Sciatic nerve (tissue), 2 donors: Measurements from ENCODE around the gene PARD6G. TPM values are rescaled to one million over a fixed set of nuclear protein-coding genes. Genes with fewer than 3 reads are reported as not detected.
"Not testable (repeated sequence)": the region's sequence is repeated elsewhere in the genome, so short reads cannot be mapped to it uniquely, and the experiment has no call there.

Experiments used
- ATAC-seq: fragments of 200-7000 bp; cut with Tn5 transposase; one replicate; pipeline ENCODE4 v1.9.1; 2020; ENCODE audit warnings: mild to moderate bottlenecking, moderate library complexity
- DNase-seq: peaks from one replicate; pipeline ENCODE4 v3.0.0-alpha.2; 2020; ENCODE audit warnings: low spot score
- intact Hi-C: fragments of 100-400 bp; cut with DNase I; formaldehyde crosslinking; loops from one replicate; pipeline ENCODE4 v1.14.2; 2022
- total RNA-seq: library from RNA; stranded (reverse); fragmentation: NEBNext Ultra II Directional; extraction: Animal tissue kit (Norgen Biotek cat#: 25700); gene quantifications from one replicate; pipeline ENCODE4 v1.2.1, GENCODE V29; 2021
- donor health status: DM: no; HTN: no; CAD: no.
- donor health status: DM: no; HTN: no; CAD: no.

The PARD6G gene
- total RNA-seq, 1 donor from 2014 or later, result 11.2 TPM

DNA sequence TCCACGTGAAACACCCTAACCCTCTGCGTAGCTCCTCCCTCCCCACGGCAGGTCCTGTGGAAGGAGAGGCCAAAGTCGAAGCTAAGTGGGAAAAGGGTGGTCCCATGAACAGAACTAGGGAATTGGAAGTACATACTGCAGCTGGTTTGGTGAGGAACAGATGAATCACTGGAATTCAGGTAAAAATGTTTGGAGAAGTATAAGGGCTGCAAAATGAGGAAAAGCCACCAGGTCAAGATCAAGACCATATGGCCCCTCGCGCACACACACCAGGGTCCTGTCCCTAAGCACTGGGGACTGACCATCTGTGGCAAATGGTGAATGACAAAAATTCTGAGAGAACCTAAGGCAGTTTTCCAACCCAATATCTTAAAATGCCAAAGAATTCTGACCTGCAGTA lies 3.1 kb downstream of the PARD6G start:
- ATAC-seq (no peak), DNase-seq (no peak)
- intact Hi-C loops, result no loop called here

DNA sequence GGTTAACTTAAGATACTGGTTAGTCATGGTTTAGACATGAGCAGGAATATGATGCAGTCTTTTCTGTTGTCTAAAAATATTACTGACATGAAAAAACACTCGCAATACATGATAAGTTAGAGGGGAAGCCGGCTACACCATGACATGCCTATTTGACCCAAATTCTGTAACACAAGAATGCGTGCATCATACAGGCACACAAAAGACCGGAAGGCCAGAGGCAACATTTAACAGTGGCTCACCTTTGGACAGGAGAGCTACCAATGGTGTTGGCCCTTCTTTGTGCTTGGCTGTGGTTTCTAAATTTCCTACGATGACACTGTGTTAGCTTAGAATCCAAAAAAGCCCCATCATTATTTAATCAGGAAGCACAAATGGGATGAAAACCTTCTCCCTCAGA lies 4.1 kb downstream of the PARD6G start:
- ATAC-seq (no peak), DNase-seq (no peak)
- intact Hi-C loops, result no loop called here

DNA sequence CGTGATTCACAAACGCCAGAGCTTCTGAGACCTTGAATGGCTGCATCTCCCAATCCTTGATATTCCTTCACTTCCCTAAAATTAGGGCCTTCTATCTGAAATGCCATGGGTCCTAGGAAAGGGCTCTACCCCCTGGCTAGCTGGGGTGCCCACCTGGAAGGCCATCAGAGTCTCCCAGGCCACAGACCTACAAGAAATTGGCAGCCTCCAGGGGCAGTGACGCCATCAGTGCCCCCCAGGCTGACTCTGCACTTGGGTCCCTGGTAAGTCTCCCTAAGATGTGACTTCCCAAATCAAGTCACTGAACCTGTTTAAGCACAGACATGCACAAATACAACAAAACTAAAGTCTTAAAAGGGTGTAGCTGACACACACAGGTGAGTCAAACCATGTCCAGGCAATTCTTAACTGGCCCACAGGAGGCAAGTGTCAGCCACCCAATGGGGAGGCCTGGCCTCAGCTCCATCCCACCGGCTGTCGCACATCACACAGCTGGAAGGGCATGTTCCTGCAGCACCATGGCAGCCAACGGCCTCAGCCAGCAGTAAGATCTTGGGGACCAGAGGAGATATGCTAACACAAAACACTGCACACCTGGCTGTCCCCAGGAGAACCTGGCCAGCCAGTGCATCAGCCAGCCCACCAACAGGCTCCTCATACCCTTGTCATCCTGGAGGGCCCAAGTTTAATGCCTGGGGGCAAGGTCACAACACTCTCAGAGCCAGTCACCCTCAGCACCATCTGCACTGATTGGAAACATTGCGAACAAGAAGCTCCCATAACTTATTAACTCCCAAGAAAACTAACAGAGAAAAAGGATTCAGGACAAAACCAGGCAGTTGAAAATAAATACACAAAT lies 5.2 kb downstream of the PARD6G start:
- DNase-seq (no peak), ATAC-seq (no peak)
- intact Hi-C loops, result no loop called here

DNA sequence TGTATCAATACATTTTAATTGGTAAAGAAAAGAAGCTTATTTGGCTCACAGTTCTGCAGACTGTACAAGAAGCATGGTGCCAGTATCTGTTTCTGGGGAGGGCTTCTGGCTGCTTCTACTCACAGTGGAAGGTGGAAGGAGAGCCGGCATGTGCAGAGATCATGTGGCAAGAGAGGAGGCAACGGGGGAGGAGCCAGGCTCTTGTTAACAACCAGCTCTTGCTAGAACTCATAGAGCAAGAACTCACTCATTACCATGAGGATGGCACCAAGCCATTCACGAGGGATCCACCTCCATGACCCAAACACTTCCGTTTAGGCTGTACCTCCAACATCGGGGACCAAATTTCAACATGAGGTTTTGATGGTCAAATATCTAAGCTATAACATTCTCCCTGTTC lies 7.5 kb downstream of the PARD6G start:
- intact Hi-C loops, result no loop called here
- no peak for ATAC-seq

DNA sequence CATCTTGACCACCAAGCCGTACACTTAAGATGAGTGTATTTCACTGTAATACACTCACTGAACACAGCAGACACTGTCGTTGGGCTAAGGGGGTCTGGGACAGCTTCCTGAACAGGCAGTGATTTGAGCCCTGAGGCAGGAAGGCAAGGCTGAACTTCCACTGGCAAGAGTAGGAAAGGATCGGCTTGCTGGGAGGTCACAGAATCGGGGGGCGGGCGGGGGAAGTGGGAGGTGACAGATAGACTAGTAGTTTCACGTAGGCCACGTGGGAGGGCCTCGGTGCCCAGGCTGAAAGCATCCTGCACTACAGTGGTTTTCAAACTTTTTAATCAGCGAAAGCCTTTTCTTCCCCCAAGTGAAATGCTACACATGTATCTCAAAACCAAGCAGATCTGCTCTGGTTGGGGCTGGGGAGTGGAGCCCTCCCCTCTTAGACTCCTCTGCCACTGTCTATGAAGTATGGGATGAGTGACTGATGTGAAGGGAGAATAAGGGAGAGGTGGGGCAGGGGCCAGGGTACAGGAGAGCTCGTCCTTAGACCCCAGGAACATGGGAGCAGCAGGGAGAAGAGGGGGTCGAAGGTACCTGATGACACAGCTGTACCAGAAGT lies 8.6 kb downstream of the PARD6G start:
- no peak for DNase-seq
- no peak for ATAC-seq
- intact Hi-C loops, result no loop called here

More for the DNA sequence above, 7.5 kb downstream of the PARD6G start:
- DNase-seq, result no peak

DNA sequence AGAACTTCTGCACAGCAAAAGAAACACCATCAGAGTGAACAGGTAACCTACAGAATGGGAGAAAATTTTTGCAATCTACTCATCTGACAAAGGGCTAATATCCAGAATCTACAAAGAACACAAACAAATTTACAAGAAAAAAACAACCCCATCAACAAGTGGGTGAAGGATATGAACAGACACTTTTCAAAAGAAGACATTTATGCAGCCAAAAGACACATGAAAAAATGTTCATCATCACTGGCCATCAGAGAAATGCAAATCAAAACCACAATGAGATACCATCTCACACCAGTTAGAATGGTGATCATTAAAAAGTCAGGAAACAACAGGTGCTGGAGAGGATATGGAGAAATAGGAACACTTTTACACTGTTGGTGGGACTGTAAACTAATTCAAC lies 9.8 kb downstream of the PARD6G start:
- ATAC-seq, result not testable (repeated sequence)

DNA sequence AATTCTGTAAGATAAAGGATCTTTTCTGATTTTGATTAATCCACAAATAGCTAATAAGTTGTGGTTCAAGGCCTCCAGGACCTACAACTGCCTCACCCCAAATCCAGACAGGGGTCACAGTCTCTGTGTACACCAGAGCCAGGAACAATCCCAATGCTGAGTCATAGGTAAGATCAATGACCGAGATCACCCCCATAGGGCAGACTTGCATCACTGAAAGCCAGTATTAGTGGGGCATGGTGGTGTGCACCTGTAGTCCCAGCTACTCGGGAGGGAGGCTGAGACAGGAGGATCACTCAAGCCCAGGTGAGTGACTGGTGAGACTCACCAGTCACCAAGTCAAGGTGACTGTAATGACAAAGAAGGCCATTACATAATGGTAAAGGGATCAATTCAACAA lies 12.9 kb downstream of the PARD6G start:
- ATAC-seq (no peak), DNase-seq (no peak)
- intact Hi-C loops, result no loop called here

More for the DNA sequence above, 9.8 kb downstream of the PARD6G start:
- intact Hi-C loops, DNase-seq: not testable (repeated sequence)

DNA sequence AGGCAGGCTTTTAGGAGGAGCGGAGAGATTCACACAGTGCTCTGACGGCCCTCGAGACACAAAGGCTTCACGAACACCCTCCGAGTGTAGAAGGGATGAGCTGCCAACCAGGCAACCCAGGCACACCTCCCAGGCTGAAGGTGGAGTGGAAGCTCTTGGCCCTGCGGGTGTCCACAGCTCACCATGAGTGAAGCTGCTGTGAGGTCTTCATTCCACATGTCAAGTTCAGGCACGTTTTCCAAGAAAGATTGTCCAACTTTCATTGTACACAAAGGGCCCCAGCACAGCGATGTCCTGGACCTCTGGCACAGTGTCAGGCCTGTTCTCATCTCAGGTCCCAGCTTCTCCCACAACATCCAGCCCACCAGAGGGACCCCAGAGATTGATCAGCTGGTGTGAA lies 13.4 kb downstream of the PARD6G start:
- ATAC-seq (no peak), DNase-seq (no peak)
- intact Hi-C loops, result no loop called here

DNA sequence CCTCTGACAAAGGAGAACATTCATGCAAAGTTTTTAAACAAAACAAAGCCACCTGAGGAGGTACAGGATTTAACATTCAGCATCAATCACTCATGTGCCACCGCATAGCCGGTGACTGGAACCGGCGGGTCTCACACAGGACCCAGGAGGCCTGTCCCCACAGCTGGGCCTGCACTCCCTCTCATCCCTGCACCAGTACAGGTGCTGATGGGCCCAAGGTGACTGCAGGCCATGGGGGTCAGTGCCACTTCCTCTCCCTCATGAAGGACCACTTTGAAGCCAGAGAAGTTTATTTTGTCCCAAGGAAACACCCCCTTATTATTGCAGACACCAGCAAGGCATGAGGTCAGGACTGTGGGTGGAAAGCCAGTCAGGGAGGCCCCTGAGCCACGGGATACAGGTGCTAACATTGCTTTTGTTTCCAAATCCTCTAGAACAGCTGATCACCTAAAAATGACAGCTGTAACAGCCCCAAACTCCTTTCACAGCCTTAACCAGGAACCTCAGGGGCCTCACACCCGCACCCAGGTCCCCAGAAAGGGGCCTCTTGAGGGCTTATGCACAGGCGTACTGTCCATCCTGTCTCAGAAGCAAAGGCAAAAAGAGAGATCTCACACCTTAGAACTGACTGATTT lies 14.0 kb downstream of the PARD6G start:
- ATAC-seq, result no peak
- no peak for DNase-seq
- intact Hi-C loops, result no loop called here

DNA sequence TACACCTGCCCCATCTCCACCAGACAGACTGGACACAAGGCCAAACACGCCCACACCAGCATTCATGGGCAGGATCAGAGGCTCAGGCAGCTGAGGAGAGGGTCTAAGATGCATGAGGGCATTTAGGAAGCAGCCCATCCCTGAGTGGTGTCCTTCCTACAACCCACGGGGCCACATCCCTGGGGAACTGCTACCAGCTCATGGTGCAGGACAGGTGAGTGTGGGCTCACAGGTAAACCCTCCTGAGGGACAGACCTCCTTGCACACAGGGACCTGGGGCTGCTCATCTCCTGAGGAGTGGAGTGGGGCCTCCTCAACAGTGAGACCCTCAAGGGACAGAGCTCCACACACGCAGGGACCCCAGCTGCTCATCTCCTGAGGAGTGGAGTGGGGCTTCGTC lies 14.6 kb downstream of the PARD6G start:
- intact Hi-C loops, result no loop called here
- DNase-seq, result no peak
- no peak for ATAC-seq

DNA sequence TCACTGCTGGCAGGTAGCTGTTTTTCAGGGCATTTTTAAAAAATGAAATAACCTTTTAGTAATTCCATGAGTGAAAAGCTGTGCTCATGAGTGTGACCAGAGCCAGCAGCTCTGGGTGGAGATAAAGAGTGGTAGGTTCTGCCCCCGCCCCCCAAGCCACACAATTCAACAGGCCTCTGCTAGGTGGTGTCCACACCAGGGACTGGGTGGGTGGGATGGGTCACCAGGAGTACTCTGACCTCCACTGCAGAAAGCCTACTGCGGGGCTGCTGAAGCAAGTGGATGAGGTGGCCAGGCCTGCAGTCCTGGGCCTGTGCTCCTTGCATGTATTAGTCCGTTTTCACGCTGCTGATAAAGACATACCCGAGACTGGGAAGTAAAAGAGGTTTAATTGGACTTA lies 15.3 kb downstream of the PARD6G start:
- no peak for DNase-seq
- intact Hi-C loops, result no loop called here
- ATAC-seq, result no peak

DNA sequence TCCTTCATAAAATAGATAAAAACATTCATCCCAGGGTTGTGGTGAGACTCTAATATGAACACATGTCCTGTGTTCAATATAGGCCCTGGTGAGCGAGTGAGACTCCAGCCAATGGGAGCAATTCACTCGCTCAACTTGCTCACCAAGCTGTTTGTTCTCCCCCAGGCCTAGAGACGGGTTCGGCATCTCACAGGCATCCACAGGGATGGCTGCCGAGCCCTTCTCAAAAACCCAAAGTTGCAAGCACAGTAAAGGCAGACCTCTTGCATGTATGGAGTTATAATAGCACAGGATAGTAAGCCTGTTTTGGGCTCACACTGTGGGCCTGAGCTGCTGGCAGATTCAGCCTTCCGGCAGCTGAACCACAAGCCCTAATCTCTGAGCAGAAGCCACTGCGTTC lies 15.7 kb downstream of the PARD6G start:
- intact Hi-C loops, result no loop called here
- ATAC-seq (no peak), DNase-seq (no peak)

DNA sequence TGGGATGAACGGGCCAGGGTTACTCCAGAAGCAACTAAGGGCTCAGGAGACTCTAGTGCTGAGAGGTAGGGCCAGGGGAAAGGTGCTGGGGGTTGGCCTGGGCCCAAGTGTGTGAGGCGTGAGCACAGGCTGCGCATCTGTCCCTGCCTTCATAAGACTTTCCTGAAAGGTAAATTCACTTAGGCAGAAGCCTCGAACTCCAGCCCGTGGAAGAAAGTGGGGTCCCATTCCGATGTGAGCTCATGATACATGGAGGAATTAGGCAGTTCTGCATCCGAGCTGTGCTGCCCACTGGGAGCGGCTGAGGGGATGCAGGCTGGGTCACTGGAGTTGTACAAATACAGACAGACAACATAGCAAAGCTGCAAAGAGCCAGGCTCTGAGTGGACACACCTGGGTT lies 16.2 kb downstream of the PARD6G start:
- intact Hi-C loops, result no loop called here
- DNase-seq, result no peak
- ATAC-seq, result no peak

DNA sequence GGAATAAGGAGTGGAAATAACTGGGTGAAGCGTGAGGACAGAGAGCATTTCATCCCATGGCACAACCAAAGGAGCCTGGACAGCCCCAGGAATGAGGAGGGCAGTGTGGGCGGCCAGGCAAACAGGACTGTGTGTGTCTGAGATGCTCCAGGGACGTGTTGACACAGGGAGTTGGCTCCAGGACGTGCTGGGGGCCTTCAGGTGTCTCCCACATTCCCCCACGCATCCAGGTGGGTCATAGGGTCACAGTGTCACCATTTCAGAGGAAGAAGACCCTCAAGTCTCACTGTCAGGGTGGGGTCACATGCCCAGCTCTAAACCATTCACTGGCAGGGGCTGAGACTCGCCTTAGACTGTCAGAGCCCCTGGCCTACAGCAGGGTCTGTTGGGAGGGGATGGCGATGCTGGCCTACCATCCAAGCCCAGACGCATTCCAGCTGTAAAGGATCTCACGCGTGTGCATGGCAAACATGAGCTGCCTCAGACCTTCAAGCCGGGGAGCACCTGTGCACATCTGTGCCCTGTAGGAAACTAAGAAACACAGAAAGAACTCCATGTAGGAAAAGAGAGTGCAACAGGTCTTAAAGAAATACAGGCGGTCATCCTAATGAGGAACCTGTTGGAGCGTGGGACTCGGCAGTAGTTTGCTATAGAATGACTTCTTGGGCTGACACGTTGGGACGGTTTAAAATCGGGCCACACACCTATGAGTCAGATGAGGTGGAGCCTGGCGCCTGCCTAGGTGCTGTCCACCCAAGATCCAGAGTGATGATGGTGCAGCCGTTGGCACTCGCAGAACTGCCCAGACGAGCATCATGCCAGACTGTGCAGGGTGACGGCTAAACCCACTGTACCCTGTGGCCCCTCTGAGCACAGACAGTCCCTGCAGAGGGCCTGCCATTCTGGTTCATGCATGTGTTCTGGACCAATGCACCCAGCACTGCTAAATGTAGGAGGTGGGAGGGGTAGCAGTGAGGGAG lies 17.3 kb downstream of the PARD6G start:
- intact Hi-C loops, result no loop called here
- DNase-seq, result no peak
- ATAC-seq, result no peak

DNA sequence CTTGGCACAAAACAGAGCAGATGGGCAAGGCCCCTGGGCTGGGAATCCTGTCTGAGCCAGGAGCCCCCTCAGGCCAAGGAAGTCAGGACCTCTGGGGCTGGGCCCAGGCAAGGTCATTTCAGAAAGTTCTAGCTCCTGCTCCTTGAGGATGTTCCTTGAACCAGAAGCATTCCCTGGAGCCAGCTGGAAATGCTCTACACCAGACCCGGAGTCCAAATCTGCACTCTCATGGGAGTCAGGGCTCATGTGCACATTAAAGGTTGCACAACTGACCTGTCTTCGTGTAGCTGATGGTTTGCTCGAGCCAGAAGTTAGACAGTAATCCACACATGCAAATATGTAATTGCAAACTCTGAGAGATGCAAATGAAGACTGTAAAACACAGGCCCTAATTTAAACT lies 18.0 kb downstream of the PARD6G start:
- no peak for ATAC-seq
- intact Hi-C loops, result no loop called here
- no peak for DNase-seq

DNA sequence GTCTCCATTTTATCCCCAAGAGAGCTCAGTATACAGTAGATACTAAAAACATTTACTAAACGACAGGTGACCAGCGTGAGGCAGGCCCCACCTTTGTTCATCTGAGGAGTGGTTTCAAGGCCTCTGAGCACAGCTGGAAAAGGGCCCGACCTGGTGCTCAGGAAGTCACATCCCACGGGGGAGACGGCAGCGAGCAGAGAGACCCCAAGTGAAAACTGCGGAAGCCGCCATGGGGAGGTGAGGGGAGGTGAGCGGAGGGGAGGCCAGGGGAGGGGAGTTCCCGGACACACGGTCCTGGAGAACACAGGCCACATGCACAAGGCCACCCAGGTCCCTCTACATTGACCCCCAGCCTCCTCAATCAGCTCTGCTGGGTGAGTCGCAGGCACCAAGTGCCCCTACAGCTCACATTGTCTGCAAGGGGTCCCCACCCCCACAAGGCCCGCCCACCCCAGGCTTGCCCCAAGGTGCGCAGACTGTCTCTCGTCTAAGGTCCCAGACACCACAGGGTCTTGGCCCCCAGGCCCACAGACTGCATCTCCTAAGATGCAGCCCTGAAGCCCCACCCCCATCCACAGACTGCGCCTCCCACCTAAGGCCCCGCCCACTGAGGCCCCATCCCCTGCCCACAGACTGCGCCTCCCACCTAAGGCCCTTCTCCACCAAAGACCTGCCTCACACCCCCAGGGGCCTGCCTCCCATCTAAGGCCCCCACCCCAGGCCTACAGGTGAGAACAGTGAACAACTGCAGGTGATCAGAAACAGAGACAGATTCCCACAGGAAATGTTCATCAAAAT lies 19.1 kb downstream of the PARD6G start:
- intact Hi-C loops, result no loop called here
- ATAC-seq (no peak), DNase-seq (no peak)

DNA sequence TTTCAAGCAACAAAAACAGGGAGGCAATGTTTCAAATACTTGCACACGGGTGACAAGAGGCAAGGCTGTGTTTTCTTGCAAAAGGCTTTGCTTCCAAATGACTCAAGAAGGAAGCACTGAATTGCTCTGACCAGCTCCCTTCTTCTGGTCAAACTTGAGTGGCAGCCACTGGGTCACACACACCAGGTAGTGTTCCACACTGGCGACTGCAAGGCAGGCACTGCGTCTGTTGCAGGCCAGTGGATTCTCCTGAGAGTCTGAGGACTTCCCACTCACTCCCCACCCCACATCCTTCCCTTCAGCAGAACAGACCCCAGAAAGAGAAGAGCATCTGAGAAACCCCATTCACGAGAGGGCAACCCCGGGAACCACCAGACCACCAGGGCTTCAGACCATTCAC lies 19.8 kb downstream of the PARD6G start:
- intact Hi-C loops, result no loop called here
- no peak for DNase-seq

DNA sequence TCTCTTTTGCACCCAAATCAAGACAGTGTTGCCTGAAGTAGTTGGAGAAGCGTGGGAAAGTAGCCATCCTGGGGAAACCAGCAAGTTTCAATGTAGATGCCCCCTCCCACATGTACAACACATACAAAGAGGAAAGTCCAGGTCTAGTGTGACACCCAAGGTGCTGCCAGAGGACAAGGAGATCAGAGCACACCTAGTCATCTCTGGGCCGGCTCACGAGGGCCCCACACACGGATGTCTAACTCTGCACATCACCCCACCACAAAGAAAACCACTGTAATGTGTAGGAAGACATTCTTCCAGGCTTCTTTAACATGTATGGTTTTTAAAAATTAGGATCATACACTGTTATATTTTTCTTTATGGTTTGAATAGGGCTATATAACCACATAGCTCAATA lies 21.6 kb downstream of the PARD6G start:
- intact Hi-C loops, result no loop called here
- no peak for ATAC-seq

More for the DNA sequence above, 19.8 kb downstream of the PARD6G start:
- no peak for ATAC-seq

More for the DNA sequence above, 21.6 kb downstream of the PARD6G start:
- no peak for DNase-seq
